Esophagus squamous epithelium (tissue), 5 donors: ENCODE measurements around the gene GPC3. TPM values are rescaled to one million over a fixed set of nuclear protein-coding genes. Genes with fewer than 3 reads are reported as not detected.

Experiments used
- DNase-seq: peaks from one replicate; lab custom pipeline; 2025; lab: John Stamatoyannopoulos, UW
- H3K27ac ChIP-seq, 4 donors: fragments of 200-600 bp; sonication (generic); one replicate each; pipeline ENCODE4 v1.5.1; 2016 to 2019; ENCODE audit warnings: mild to moderate bottlenecking in 1 of 4
- H3K27me3 ChIP-seq, 4 donors: fragments of 200-600 bp; sonication (generic); 1 replicate in 3 of 4; 2 replicates in 1 of 4; pipeline versions ENCODE4 v1.5.1 to v1.6.0; 2017 to 2021; ENCODE audit warnings: antibody characterized with exemption in 1 of 4
- H3K36me3 ChIP-seq, 3 donors: fragments of 200-600 bp; sonication (generic); one replicate each; pipeline ENCODE4 v1.5.1; 2016 to 2019
- H3K4me1 ChIP-seq, 3 donors: fragments of 200-600 bp; sonication (generic); one replicate each; pipeline ENCODE4 v1.5.1; 2017 to 2019
- H3K4me3 ChIP-seq, 4 donors: fragments of 200-600 bp; sonication (generic); 1 replicate in 3 of 4; 2 replicates in 1 of 4; pipeline ENCODE4 v1.5.1; 2016 to 2019; ENCODE audit warnings: mild to moderate bottlenecking in 2 of 4, moderate library complexity in 1 of 4
- H3K9me3 ChIP-seq, 3 donors: fragments of 200-600 bp; sonication (generic); one replicate each; pipeline ENCODE4 v1.5.1; 2016 to 2019
- CTCF ChIP-seq, 6 experiments: fragments of 450-650 bp in 4 of 6; fragments of 200-600 bp in 2 of 6; sonication (generic) in 2 of 6; IDR thresholded peaks; one replicate each; pipeline ENCODE4 v1.5.1; 2016 to 2019; ENCODE audit warnings: antibody characterized with exemption in 6 of 6, mild to moderate bottlenecking in 4 of 6, moderate library complexity in 4 of 6
- POLR2A ChIP-seq, 4 donors: fragments of 450-650 bp; IDR thresholded peaks; one replicate each; pipeline ENCODE4 v1.6.1; 2017; ENCODE audit warnings: antibody characterized with exemption in 4 of 4, mild to moderate bottlenecking in 4 of 4, moderate library complexity in 3 of 4
- WGBS, 2 donors: methylation state at CpG; one replicate each; pipeline ENCODE4 v1.1.5; 2018; 5-methylcytosine and 5-hydroxymethylcytosine counted together
- intact Hi-C: fragments of 100-400 bp; cut with DNase I; formaldehyde crosslinking; loops from one replicate; pipeline ENCODE4 v1.15.0; 2022
- total RNA-seq, 4 donors: library from RNA; depleted of rRNA; stranded (reverse); fragments of >200 nt; gene quantifications; one replicate each; pipeline ENCODE4 v1.1.0, GENCODE V29; 2016
- donor health status: DM: yes; HTN: yes; CAD: no.

GPC3 gene
- total RNA-seq, 4 donors from 2014 or later, result 0.44 to 2.8 (median 1.7) TPM; not detected in 1

- no peak overlapping the region for H3K4me3 ChIP-seq
- H3K27ac ChIP-seq, result no peak overlapping the region
- no peaks in the 10 kb centered on the region for H3K36me3 ChIP-seq
- no peaks in the 10 kb centered on the region for H3K9me3 ChIP-seq
- TF ChIP-seq CTCF (IDR thresholded peaks at IDR 0.05) (no peak), POLR2A (IDR thresholded peaks at IDR 0.05) (no peak)
- intact Hi-C loops, result no loop called here
- no peaks in the 10 kb centered on the region for H3K27me3 ChIP-seq
- no peaks in the 10 kb centered on the region for H3K4me1 ChIP-seq
- DNase-seq, result no peak
These were observed 117.1 kb downstream of the GPC3 start for GRCh38 chrX:133868250-133868649.

GRCh38 chrX:133865761-133866471 is 119.5 kb downstream of the GPC3 start:
- H3K36me3 ChIP-seq, result no peaks in the 10 kb centered on the region
- no peak overlapping the region for H3K4me3 ChIP-seq
- no peak for TF ChIP-seq POLR2A (IDR thresholded peaks at IDR 0.05)
- no peak for TF ChIP-seq CTCF (IDR thresholded peaks at IDR 0.05)
- no peak for DNase-seq
- H3K27ac ChIP-seq, result no peak overlapping the region
- H3K9me3 ChIP-seq, result no peaks in the 10 kb centered on the region
- H3K4me1 ChIP-seq, result no peaks in the 10 kb centered on the region
- intact Hi-C loops, result no loop called here
- H3K27me3 ChIP-seq, result no peaks in the 10 kb centered on the region
- 43 to 54% methylated on average over 3 of the region's 3 CpGs for WGBS, 2 donors

- no peaks in the 10 kb centered on the region for H3K9me3 ChIP-seq
- 78 to 92% methylated on average over 2 of the region's 2 CpGs for WGBS, 2 donors
- TF ChIP-seq POLR2A (IDR thresholded peaks at IDR 0.05), result no peak
- no peak for TF ChIP-seq CTCF (IDR thresholded peaks at IDR 0.05)
- no peaks in the 10 kb centered on the region for H3K4me1 ChIP-seq
- no peak overlapping the region for H3K4me3 ChIP-seq
- no peaks in the 10 kb centered on the region for H3K36me3 ChIP-seq
- H3K27me3 ChIP-seq, result no peaks in the 10 kb centered on the region
- intact Hi-C loops, result no loop called here
- DNase-seq, result no peak
- no peak overlapping the region for H3K27ac ChIP-seq
These were observed 121.2 kb downstream of the GPC3 start for GRCh38 chrX:133864236-133864635.

GRCh38 chrX:133859860-133860259 is 125.5 kb downstream of the GPC3 start:
- Histone ChIP-seq H3K27ac (no peak overlapping the region), H3K36me3 (no peaks in the 10 kb centered on the region), H3K4me1 (no peaks in the 10 kb centered on the region), H3K9me3 (no peaks in the 10 kb centered on the region), H3K4me3 (no peak overlapping the region), H3K27me3 (no peaks in the 10 kb centered on the region)
- DNase-seq, result no peak
- intact Hi-C loops, result no loop called here
- TF ChIP-seq POLR2A (IDR thresholded peaks at IDR 0.05), result no peak
- no peak for TF ChIP-seq CTCF (IDR thresholded peaks at IDR 0.05)
- WGBS, 2 donors, result 8 to 41% methylated on average over 6 to 7 of the region's 7 CpGs

- Histone ChIP-seq H3K9me3 (no peaks in the 10 kb centered on the region), H3K4me3 (no peak overlapping the region), H3K27ac (no peak overlapping the region), H3K36me3 (no peaks in the 10 kb centered on the region), H3K4me1 (no peaks in the 10 kb centered on the region), H3K27me3 (no peaks in the 10 kb centered on the region)
- 41 to 43% methylated on average over 3 of the region's 3 CpGs for WGBS, 2 donors
- intact Hi-C loops, result no loop called here
- no peak for TF ChIP-seq CTCF (IDR thresholded peaks at IDR 0.05)
- TF ChIP-seq POLR2A (IDR thresholded peaks at IDR 0.05), result no peak
- DNase-seq, result no peak
These were observed 126.1 kb downstream of the GPC3 start for GRCh38 chrX:133859336-133859735.
